OCI-LY7 (cell line): ENCODE measurements around the gene GRID1.

Experiments
- CTCF ChIP-seq: fragments of 200-600 bp; sonication (generic); conservative IDR thresholded peaks from 2 replicates; pipeline ENCODE4 v1.5.1; 2014; ENCODE audit warnings: mild to moderate bottlenecking, antibody characterized with exemption, low read length, moderate library complexity, mixed read lengths
- EZH2phosphoT487 ChIP-seq: fragments of 200-600 bp; sonication (generic); IDR thresholded peaks from 2 replicates; pipeline ENCODE4 v1.6.1; 2018; ENCODE audit warnings: low read depth, borderline replicate concordance, mild to moderate bottlenecking, mixed run types, antibody characterized with exemption, low read length, moderate library complexity, mixed read lengths

- TF ChIP-seq CTCF (no peak), EZH2phosphoT487 (no peak)
Measured at GRCh38 chr10:86013568-86013967, 353.0 kb downstream of the GRID1 start.
